GM12878 (cell line): ENCODE results near the gene COL2A1. TPM values are rescaled to one million over a fixed set of nuclear protein-coding genes. Genes with fewer than 3 reads are reported as not detected.

ENCODE experiments used
- ATAC-seq: fragments of 200-7000 bp; cut with Tn5 transposase; 3 replicates; pipeline ENCODE4 v1.9.1; 2020; ENCODE audit warnings: mild to moderate bottlenecking, moderate library complexity
- BruUV-seq: library from RNA; stranded (reverse); fragments of 400-500 nt; replicated peaks from 2 replicates; lab custom pipeline; 2021; lab: Mats Ljungman, UMichigan
- CTCF ChIA-PET: fragments of 300-600 bp; sonication (Branson Sonifier 250); formaldehyde crosslinking; extraction: SDS; loops from one replicate; lab custom pipeline; 2021; ENCODE audit warnings: inconsistent platforms; lab: Yijun Ruan, JAX
- POLR2A ChIA-PET: fragments of 350-600 bp; formaldehyde crosslinking; extraction: SDS; loops from one replicate; lab custom pipeline; 2021; ENCODE audit warnings: inconsistent platforms; lab: Charles Lee
- RAD21 ChIA-PET: fragments of 300-600 bp; sonication (Branson Sonifier 250); formaldehyde crosslinking; loops from one replicate; lab custom pipeline; 2023; ENCODE audit warnings: antibody characterized with exemption; ENCODE audit not compliant: unreplicated experiment; lab: Charles Lee
- SMC1A ChIA-PET: fragments of 300-600 bp; sonication (Branson Sonifier 250); formaldehyde crosslinking; loops from one replicate; lab custom pipeline; 2023; ENCODE audit not compliant: unreplicated experiment, uncharacterized antibody; lab: Charles Lee
- DNase-seq: peaks from one replicate; pipeline ENCODE4 v3.0.0-alpha.2; 2011; ENCODE audit warnings: low read depth, low spot score
- FAIRE-seq: peaks from 3 replicates; lab custom pipeline; 2011; peaks lifted over from hg19 to GRCh38; lab: Jason Lieb, UNC
- H2AFZ ChIP-seq: 2 replicates; pipeline ENCODE4 v1.6.0; 2011; ENCODE audit warnings: low read depth, low read length, control low read depth; ENCODE audit not compliant: control insufficient read depth
- H3K27ac ChIP-seq: 2 replicates; pipeline ENCODE4 v1.5.1; 2011; ENCODE audit warnings: control low read depth; ENCODE audit not compliant: control insufficient read depth, insufficient read depth
- H3K27me3 ChIP-seq, 2 experiments: replicated peaks in 1 of 2; 2 replicates each; pipeline versions ENCODE4 v1.6.0 to v1.6.1; 2011; ENCODE audit warnings: low read length in 1 of 2; ENCODE audit not compliant: control insufficient read depth in 2 of 2, insufficient read depth in 2 of 2
- H3K36me3 ChIP-seq, 2 experiments: 2 replicates each; pipeline ENCODE4 v1.5.1; 2011; ENCODE audit warnings: low read length in 1 of 2; ENCODE audit not compliant: control insufficient read depth in 2 of 2, insufficient read depth in 2 of 2
- H3K4me1 ChIP-seq: 2 replicates; pipeline ENCODE4 v1.6.1; 2011; ENCODE audit warnings: mild to moderate bottlenecking, low read length, moderate library complexity, mixed read lengths; ENCODE audit not compliant: control insufficient read depth, insufficient read depth
- H3K4me2 ChIP-seq: 2 replicates; pipeline ENCODE4 v1.6.0; 2011; ENCODE audit warnings: control low read depth; ENCODE audit not compliant: control insufficient read depth, insufficient read depth
- H3K4me3 ChIP-seq: fragments of 200-600 bp; sonication (generic); 2 replicates; pipeline ENCODE4 v1.5.1; 2016
- H3K79me2 ChIP-seq: 2 replicates; pipeline ENCODE4 v1.6.0; 2011; ENCODE audit warnings: low read length; ENCODE audit not compliant: control insufficient read depth, insufficient read depth
- H3K9ac ChIP-seq: 2 replicates; pipeline ENCODE4 v1.8.0; 2011; ENCODE audit warnings: low read length, control low read depth, mixed read lengths; ENCODE audit not compliant: control insufficient read depth, insufficient read depth
- H3K9me3 ChIP-seq: replicated peaks from 3 replicates; pipeline ENCODE4 v1.5.1; 2011; ENCODE audit warnings: mild to moderate bottlenecking, low read length; ENCODE audit not compliant: control insufficient read depth, insufficient read depth
- H4K20me1 ChIP-seq: 2 replicates; pipeline ENCODE4 v1.6.0; 2011; ENCODE audit not compliant: control insufficient read depth, insufficient read depth
- BCL3 ChIP-seq: IDR thresholded peaks from 2 replicates; pipeline ENCODE4 v1.6.1; 2011; ENCODE audit warnings: borderline replicate concordance, low read depth, mild to moderate bottlenecking, moderate library complexity, low read length; ENCODE audit not compliant: insufficient read depth, poor library complexity, severe bottlenecking
- ESRRA ChIP-seq: IDR thresholded peaks from 2 replicates; pipeline ENCODE4 v1.6.1; 2012; ENCODE audit warnings: mild to moderate bottlenecking, low read length, improper control_type of control experiment
- NR2C2 ChIP-seq: IDR thresholded peaks from 2 replicates; pipeline ENCODE4 v1.6.1; 2011; ENCODE audit warnings: borderline replicate concordance, low read depth; ENCODE audit not compliant: control insufficient read depth, insufficient read length
- PML ChIP-seq: IDR thresholded peaks from 2 replicates; pipeline ENCODE4 v1.6.1; 2012; ENCODE audit warnings: low read length, inconsistent platforms
- SRF ChIP-seq, 2 experiments: IDR thresholded peaks; 2 replicates each; pipeline ENCODE4 v1.6.1; 2011; ENCODE audit warnings: low read depth in 2 of 2, low read length in 2 of 2, mild to moderate bottlenecking in 1 of 2, moderate library complexity in 1 of 2
- TCF12 ChIP-seq: IDR thresholded peaks from 2 replicates; pipeline ENCODE4 v1.6.1; 2011; ENCODE audit warnings: low read depth, mild to moderate bottlenecking, low read length
- YBX1 ChIP-seq: fragments of 450-650 bp; IDR thresholded peaks from 2 replicates; pipeline ENCODE4 v1.6.1; 2016; ENCODE audit warnings: antibody characterized with exemption
- YY1 ChIP-seq: IDR thresholded peaks from 2 replicates; pipeline ENCODE4 v1.6.1; 2011; ENCODE audit warnings: low read depth, mild to moderate bottlenecking, low read length
- ZBTB4 ChIP-seq: fragments of 450-650 bp; formaldehyde crosslinking; IDR thresholded peaks from 2 replicates; pipeline ENCODE4 v1.4.0; 2022; ENCODE audit warnings: mild to moderate bottlenecking, moderate library complexity
- ZNF622 ChIP-seq: fragments of 450-650 bp; IDR thresholded peaks from 2 replicates; pipeline ENCODE4 v1.6.1; 2017; ENCODE audit warnings: mild to moderate bottlenecking, inconsistent platforms
- WGBS: methylation state at CpG from one replicate; pipeline ENCODE4 v1.1.6; 2016; ENCODE audit warnings: low lambda C conversion rate; ENCODE audit not compliant: insufficient replicate concordance, insufficient coverage; ENCODE audit errors: missing lambda C conversion rate; 5-methylcytosine and 5-hydroxymethylcytosine counted together
- in situ Hi-C: fragments of 300-500 bp; cut with MboI; formaldehyde crosslinking; loops from 9 replicates; pipeline ENCODE4 v1.14.3; 2018; ENCODE audit warnings: mixed read lengths
- intact Hi-C: fragments of 100-400 bp; cut with micrococcal nuclease; formaldehyde crosslinking; loops from one replicate; pipeline ENCODE4 v1.14.2; 2022; ENCODE audit not compliant: unreplicated experiment
- polyA plus RNA-seq, 11 experiments: library from polyadenylated mRNA; depleted of rRNA in 4 of 11; unstranded in 6 of 11; stranded (reverse) in 5 of 11; fragments of >200 nt; fragmentation: Nextera tagmentation in 4 of 11; fragmentation: Illumina TruSeq in 1 of 11; extraction: Ambion mirVana in 4 of 11; extraction: Trizol in 1 of 11; gene quantifications; 1 replicate in 1 of 11; 2 replicates in 10 of 11; pipeline versions ENCODE4 v1.2.1 to v1.2.3, GENCODE V29; 2011 to 2016; ENCODE audit warnings: inconsistent platforms in 2 of 11, missing spikeins in 2 of 11, low read depth in 1 of 11
- total RNA-seq, 4 experiments: library from RNA; depleted of rRNA in 3 of 4; stranded (reverse); fragments of >200 nt in 3 of 4; fragmentation: Illumina TruSeq in 1 of 4; extraction: Trizol in 1 of 4; gene quantifications; 2 replicates each; pipeline versions ENCODE4 v1.2.1 to v1.2.3, GENCODE V29; 2013 to 2021

COL2A1 gene
- total and polyA plus RNA-seq, 10 of the 15 experiments (the other 5 are each of a cell fraction or from before 2014, with no cell fraction given), result 0.06 to 0.67 (median 0.19) TPM; not detected in 1

DNA sequence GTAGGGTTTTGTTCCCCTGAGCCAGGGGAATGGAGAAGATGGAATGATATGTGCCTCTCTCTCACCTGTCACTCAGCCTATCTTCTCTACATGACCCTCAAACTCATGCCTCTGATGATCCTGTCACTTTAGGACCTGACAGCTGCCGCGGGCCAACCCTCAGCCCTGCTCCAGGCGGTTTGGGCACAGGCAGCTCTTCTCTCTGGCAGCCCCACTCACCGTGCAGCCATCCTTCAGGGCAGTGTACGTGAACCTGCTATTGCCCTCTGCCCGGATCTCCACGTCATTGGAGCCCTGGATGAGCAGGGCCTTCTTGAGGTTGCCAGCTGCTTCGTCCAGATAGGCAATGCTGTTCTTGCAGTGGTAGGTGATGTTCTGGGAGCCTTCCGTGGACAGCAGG lies 30.4 kb downstream of the COL2A1 start:
- ChIA-PET POLR2A (interaction anchor here (0.5 kb wide), 1 partner anchor 129 kb away, joined by 3 read pairs; no protein-coding TSS in a partner anchor), CTCF (interaction anchor here (1.5 kb wide), 1 partner anchor 24 kb away, joined by 4 read pairs; no protein-coding TSS in a partner anchor), SMC1A (no interaction called here), RAD21 (no interaction called here)
- no peaks in the 10 kb centered on the region for H3K79me2 ChIP-seq
- peaks cover 0 to 3% of the 10 kb centered on the region in 2 experiments; a peak in 1 of 4 replicates for H3K36me3 ChIP-seq
- no peak overlapping the region for H3K27ac ChIP-seq
- H4K20me1 ChIP-seq, result no peaks in the 10 kb centered on the region; the same call in 1 of the 2 replicates
- no peaks in the 10 kb centered on the region; a peak in 2 of 4 replicates for H3K27me3 ChIP-seq
- FAIRE-seq, result no peak
- no peak for ATAC-seq
- no peaks in the 10 kb centered on the region for H3K9me3 ChIP-seq
- H3K4me1 ChIP-seq, result no peaks in the 10 kb centered on the region
- 63% methylated on average over 9 of the region's 9 CpGs for WGBS
- in situ Hi-C loops, result no loop called here
- H3K9ac ChIP-seq, result no peak overlapping the region
- no TSS peak for BruUV-seq
- DNase-seq, result no peak
- no peak overlapping the region for H3K4me2 ChIP-seq
- no peak for TF ChIP-seq ESRRA
- TF ChIP-seq NR2C2, result no peak
- TF ChIP-seq YBX1, result no peak
- no peak for TF ChIP-seq TCF12
- TF ChIP-seq ZBTB4 (CRISPR knock-in tag), result no peak
- no peak for TF ChIP-seq YY1
- no peak for TF ChIP-seq ZNF622
- TF ChIP-seq BCL3, result no peak
- no peak for TF ChIP-seq PML
- no peak for TF ChIP-seq SRF (IDR thresholded peaks at IDR 0.05; ENCODE audit: low read depth in 2 of 2, low read length in 2 of 2)
- no peak overlapping the region for H2AFZ ChIP-seq
- intact Hi-C loops, result no loop called here
- H3K4me3 ChIP-seq, result no peak overlapping the region
